Hematopoietic multipotent progenitor cell (in vitro differentiated cells): ENCODE results near the gene STK32A. TPM values are rescaled to one million over a fixed set of nuclear protein-coding genes. Genes with fewer than 3 reads are reported as not detected.

Experiments
- DNase-seq, 3 donors: peaks; one replicate each; pipeline ENCODE4 v3.0.0-alpha.2; 2011 to 2015; ENCODE audit warnings: low read depth in 2 of 3, low spot score in 2 of 3
- total RNA-seq: library from RNA; depleted of rRNA; stranded (reverse); fragments of >200 nt; gene quantifications from one replicate; pipeline ENCODE4 v1.2.3, GENCODE V29; 2012

STK32A gene
- total RNA-seq, 1 donor: not detected

- DNase-seq: no peak
These were observed 149.7 kb downstream of the STK32A start for GRCh38 chr5:147384346-147385193.

- DNase-seq: no peak
These were observed 152.3 kb downstream of the STK32A start for GRCh38 chr5:147387109-147387508.

GRCh38 chr5:147388184-147389108 is 153.6 kb downstream of the STK32A start:
- DNase-seq: no peak

- DNase-seq: no peak
These were observed 155.9 kb downstream of the STK32A start for GRCh38 chr5:147390654-147391225.

- DNase-seq: peak in 2 of 3 donors; percentile 24
These were observed 157.0 kb downstream of the STK32A start for GRCh38 chr5:147391781-147392180.

GRCh38 chr5:147393874-147394672 is 159.2 kb downstream of the STK32A start:
- no peak for DNase-seq

GRCh38 chr5:147396070-147396823 is 161.4 kb downstream of the STK32A start:
- DNase-seq: no peak

- no peak for DNase-seq
These were observed 162.8 kb downstream of the STK32A start for GRCh38 chr5:147397616-147398015.

GRCh38 chr5:147398860-147399259 is 164.0 kb downstream of the STK32A start:
- no peak for DNase-seq

GRCh38 chr5:147400126-147400809 is 165.4 kb downstream of the STK32A start:
- DNase-seq: no peak

GRCh38 chr5:147400881-147401280 is 166.1 kb downstream of the STK32A start:
- no peak for DNase-seq

GRCh38 chr5:147403651-147404640 is 169.1 kb downstream of the STK32A start:
- no peak for DNase-seq

GRCh38 chr5:147404706-147405105 is 169.9 kb downstream of the STK32A start:
- no peak for DNase-seq

- DNase-seq: no peak
These were observed 171.8 kb downstream of the STK32A start for GRCh38 chr5:147406636-147407035.

- DNase-seq: no peak
These were observed 172.4 kb downstream of the STK32A start for GRCh38 chr5:147407094-147407681.

- no peak for DNase-seq
These were observed 174.2 kb downstream of the STK32A start for GRCh38 chr5:147408980-147409379.
